IPS-11a (cell line): ENCODE results near the gene SELPLG.
"Not testable (repeated sequence)": the region's sequence is repeated elsewhere in the genome, so short reads cannot be mapped to it uniquely, and the experiment has no call there.

ENCODE experiments used
- H3K4me3 ChIP-seq: one replicate; pipeline ENCODE4 v1.5.1; 2013; ENCODE audit warnings: low read depth, low read length, control low read depth

Gene SELPLG

DNA sequence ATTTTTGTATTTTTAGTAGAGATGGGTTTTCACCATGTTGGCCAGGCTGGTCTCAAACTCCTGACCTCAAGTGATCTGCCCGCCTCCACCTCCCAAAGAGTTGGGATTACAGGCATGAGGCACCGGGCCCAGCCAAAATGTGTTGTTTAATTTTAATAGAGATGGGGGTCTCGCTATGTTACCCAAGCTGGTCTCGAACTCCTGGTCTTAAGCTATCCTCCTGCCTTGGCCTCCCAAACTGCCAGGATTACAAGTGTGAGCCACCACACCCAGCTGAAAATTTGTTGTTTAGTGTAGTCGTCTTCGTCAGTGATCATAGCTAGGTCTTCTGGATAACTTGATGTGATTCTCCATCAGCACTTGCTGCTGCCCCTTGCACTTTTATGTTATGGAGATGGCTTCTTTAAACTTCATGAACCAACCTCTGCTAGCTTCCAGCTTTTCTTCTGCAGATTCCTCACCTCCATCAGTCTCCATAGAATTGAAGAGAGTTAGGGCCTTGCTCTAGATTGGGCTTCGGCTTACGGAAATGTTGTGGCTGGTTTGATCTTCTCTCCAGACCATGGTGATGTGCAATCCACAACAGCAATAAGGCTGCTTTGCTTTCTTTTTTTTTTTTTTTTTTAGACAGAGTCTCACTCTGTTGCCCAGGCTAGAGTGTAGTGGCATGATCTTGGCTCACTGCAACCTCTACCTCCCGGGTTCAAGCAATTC lies 58.3 kb downstream of the SELPLG start:
- no peak overlapping the region for H3K4me3 ChIP-seq

- not testable (repeated sequence) for H3K4me3 ChIP-seq
Measured at GRCh38 chr12:108574276-108574675, 59.4 kb downstream of the SELPLG start.

DNA sequence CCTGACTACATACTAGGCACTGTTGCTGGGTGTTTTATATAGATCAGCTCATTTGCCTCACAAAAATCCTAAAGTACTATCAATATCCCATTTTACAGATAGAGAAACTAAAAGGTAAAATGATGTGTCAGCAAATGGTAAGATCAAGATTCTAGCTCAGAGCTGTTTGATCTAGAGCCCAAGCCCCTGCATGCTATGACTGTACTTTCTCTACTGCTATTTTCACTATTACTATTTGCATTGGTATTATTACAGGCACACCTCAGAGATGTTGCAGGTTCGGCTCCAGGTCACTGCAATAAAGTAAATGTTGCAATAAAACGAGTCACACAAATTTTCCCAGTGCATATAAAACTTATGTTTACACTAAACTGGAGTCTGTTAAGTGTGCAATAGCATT lies 60.4 kb downstream of the SELPLG start:
- H3K4me3 ChIP-seq: no peak overlapping the region

GRCh38 chr12:108572166-108572790 lies 61.4 kb downstream of the SELPLG start:
- no peak overlapping the region for H3K4me3 ChIP-seq
